Hematopoietic multipotent progenitor cell treated with erythropoietin and hydrocortisone succinate and interleukin-3 and kit ligand, for 6 days (in vitro differentiated cells): ENCODE results near the gene CSTPP1.
"Not testable (repeated sequence)": the region's sequence is repeated elsewhere in the genome, so short reads cannot be mapped to it uniquely, and the experiment has no call there.

Source experiments
- DNase-seq: peaks from one replicate; pipeline ENCODE4 v3.0.0-alpha.2; 2015

The CSTPP1 gene

GRCh38 chr11:46961041-46961440 lies 24.5 kb downstream of the CSTPP1 start:
- DNase-seq: no peak

- DNase-seq: not testable (repeated sequence)
Measured at GRCh38 chr11:46961886-46962285, 25.3 kb downstream of the CSTPP1 start.

- no peak for DNase-seq
Measured at GRCh38 chr11:46963844-46964243, 27.3 kb downstream of the CSTPP1 start.

- no peak for DNase-seq
Measured at GRCh38 chr11:46966773-46967172, 30.2 kb downstream of the CSTPP1 start.

GRCh38 chr11:46967962-46968361 lies 31.4 kb downstream of the CSTPP1 start:
- no peak for DNase-seq

DNA sequence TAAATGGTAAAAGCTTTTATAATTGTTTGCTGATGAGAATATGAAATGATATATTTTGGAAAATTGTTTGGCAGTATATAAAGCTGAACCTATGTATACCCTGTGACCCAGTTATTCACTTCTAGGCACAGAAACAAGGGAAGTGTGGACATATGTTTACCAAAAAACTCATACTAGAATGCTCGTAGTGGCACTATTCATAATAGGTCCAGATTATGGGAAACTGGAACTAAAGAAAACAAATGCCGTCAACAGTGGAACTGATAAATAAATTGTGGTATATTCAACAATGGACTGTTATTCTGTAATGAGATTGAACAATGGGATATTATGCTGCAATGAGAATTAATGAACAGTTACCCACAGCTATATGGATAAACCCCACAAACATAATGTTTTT lies 32.8 kb downstream of the CSTPP1 start:
- DNase-seq: no peak

- DNase-seq: no peak
Measured at GRCh38 chr11:46970913-46971625, 34.5 kb downstream of the CSTPP1 start.

- DNase-seq: no peak
Measured at GRCh38 chr11:46972343-46972742, 35.8 kb downstream of the CSTPP1 start.

- peak; percentile 54 for DNase-seq
Measured at GRCh38 chr11:46972821-46973220, 36.3 kb downstream of the CSTPP1 start.

- DNase-seq: no peak
Measured at GRCh38 chr11:46976182-46976854, 39.8 kb downstream of the CSTPP1 start.

DNA sequence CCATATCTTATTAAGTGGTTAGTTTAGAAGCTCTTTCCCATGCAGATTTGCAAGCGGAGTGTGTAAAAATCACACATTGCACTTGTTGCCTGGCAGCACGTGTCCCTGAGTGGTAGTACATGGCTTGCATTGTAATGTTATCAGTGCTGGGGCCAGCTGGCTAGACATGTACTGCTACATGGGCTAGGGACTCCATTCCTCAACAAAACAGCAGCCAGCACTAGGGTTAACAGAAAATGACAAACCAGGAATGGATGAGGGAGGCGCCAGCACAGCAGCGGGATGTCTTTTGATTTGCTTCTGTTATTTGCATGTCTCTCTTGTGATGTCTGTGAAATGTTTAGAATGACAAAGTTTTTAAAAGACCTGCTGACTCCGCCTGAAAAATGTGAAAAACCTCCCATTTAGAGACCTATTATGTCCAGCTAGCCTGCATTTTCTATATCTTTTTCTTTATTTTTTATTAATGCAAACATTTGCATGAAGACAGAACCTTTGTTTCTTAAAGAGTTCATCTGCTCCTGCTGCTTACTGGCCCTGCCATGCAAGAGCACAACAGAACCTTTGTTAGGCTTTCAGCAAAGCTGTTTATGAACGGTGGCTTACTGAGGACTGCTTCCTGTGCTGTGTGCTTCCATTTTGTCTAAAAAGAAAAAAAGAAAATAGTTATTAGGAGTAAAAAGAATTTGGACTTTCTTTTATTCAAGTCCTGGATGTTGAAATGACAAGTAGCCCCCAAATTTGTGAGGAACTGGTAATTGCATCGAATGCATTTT lies 40.7 kb downstream of the CSTPP1 start:
- no peak for DNase-seq

GRCh38 chr11:46978005-46978491 lies 41.5 kb downstream of the CSTPP1 start:
- DNase-seq: no peak

DNA sequence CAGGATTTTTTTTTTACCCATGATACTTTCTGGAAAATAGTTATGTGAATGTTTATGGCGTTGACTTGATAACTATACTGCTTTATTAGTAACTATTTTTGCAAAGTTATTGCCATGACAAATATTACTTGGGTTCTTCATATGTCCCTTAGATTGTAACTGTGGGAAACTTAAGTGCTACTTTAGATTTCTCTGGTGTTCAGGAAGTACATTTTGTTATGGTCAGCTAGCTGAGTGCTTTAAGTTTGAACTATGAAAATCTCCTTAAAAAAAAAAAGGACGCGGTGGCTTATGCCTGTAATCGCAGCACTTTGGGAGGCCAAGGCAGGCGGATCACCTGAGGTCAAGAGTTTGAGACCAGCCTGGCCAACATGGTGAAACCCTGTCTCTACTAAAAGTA lies 42.8 kb downstream of the CSTPP1 start:
- DNase-seq: no peak

DNA sequence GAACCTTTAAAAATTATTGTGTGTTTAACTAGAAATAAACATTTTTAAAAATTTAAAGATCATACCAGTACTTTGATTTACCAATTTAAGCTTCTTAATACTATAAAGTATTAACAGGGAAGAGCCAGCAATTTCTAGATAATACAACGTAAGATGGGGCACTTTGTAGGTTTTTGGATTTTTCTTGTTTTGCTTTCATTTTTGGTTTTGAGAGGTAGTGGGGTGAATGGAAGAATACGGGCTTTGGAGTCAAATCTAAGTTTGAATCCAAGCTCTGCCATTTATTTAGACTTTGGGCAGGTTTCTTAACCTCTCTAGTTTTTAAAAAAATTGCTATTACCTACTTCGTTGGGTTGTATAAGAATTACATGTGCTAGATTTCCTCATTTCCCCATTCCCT lies 44.9 kb downstream of the CSTPP1 start:
- no peak for DNase-seq

DNA sequence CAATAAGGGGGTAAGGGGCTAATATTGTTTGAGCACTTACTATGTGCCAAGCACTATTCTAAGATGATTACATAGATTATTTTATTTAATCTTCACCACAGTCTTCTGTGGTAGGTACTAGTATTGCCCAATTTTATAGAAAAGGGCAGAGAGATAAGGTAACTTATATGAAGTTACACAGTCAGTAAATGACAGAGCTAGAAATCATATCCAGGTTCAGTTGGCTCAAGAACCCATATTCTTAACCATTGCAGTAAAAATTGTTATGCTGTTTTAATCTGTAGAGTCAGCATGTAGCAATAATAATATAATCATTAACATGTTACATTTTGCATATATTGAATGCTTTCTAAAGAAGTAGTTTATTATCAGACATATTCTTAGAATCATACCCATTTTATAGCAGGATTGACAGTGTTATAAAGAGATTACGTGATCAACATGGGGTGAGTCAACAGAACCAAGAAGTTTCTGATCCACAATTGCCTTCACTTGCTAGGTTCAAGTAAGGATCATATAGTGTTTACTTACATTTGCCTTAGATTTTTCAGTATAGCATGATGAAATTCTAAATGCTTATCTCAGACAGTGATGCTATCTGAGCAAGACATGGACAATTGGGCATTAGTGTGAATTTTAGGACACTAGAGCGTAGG lies 46.4 kb downstream of the CSTPP1 start:
- DNase-seq: no peak

GRCh38 chr11:46983598-46983997 lies 47.0 kb downstream of the CSTPP1 start:
- DNase-seq: no peak

DNA sequence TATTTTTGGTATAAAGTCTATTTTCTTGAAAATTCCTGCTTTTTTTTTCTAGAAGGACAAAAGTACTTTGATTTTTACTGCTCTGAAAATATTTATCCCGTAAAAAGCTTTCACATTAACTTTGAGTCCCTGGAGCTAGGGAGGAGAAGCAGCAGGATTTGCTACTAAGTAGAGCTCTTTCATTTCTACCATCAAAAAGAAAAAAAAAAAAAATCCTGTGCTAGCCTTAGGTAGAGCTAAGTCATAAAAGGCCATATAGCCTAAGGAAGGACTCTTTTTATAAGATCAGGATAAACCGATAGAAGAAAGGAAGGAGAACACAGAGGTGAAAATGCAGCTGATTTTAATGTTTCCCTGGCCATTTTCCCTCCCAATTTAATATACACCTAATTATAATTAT lies 48.0 kb downstream of the CSTPP1 start:
- no peak for DNase-seq

DNA sequence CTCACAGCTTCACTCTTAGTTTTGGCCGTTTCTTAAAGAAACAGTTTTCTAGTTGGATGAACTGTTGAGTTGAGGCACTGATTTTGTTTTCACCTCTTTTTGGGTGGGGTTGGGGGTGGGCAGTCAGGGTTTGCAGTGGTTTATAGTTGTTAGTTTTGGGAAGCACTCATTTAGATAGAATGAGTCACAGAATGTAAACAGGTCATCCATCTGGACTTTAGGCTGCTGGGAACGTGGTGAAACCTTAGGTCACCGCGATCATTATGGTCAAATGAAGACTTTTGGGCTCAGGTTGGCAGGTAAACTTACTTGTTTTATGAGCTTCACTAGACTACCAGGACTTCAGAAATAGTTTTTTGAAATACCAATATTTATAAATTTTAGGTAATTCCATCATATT lies 48.4 kb downstream of the CSTPP1 start:
- no peak for DNase-seq

DNA sequence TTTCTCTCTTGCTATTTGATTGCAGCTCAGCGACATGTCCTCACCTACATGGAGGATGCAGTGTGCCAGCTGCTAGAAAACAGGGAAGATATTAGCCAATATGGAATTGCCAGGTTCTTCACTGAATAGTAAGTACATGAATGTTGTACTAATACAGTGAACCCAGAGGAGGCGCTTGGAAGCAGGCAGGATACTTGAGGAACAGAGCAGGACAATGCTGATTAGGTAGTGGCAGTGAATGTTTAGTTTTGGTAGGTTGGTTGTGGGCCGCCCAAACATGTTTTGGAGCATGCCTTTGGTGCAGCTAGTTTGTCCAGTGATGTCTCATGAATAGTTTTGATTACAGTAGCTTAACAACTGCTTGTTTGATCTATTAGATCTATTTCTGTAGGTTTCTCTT lies 50.6 kb downstream of the CSTPP1 start:
- no peak for DNase-seq

GRCh38 chr11:46989810-46990487 lies 53.4 kb downstream of the CSTPP1 start:
- not testable (repeated sequence) for DNase-seq

DNA sequence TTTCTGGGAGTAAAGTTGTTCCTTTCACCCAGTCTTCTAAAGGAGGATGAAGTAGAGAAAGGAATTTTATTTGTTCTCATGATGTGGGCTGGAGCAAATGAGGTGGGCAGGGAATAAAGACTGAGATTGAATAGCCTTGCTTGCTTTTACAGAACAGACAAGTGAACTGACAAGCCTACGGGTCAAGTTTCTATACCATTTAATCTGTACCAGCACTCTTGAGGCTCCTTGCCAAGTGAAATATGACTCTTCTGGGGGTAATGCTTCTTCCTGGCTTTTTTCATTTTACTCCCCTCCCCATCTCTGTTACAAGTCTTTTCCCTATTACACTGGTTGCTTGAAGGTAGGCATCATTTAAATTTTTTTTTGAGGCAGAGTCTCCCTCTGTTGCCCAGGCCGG lies 54.8 kb downstream of the CSTPP1 start:
- DNase-seq: no peak

GRCh38 chr11:46992386-46992785 lies 55.8 kb downstream of the CSTPP1 start:
- not testable (repeated sequence) for DNase-seq

GRCh38 chr11:46997796-46998195 lies 61.2 kb downstream of the CSTPP1 start:
- DNase-seq: not testable (repeated sequence)
